Sigmoid colon (tissue), 7 donors: ENCODE results near the gene CALML3. TPM values are rescaled to one million over a fixed set of nuclear protein-coding genes. Genes with fewer than 3 reads are reported as not detected.
A peak's percentile ranks its signal among the peaks of the same experiment; 100 is the strongest.

Source experiments
- DNase-seq: peaks from one replicate; pipeline ENCODE4 v3.0.0-alpha.2; 2019
- H3K27ac ChIP-seq, 4 donors: fragments of 200-600 bp; sonication (generic); one replicate each; pipeline ENCODE4 v1.5.1; 2016 to 2019; ENCODE audit warnings: mild to moderate bottlenecking in 1 of 4
- H3K27me3 ChIP-seq, 3 donors: fragments of 200-600 bp; sonication (generic); one replicate each; pipeline ENCODE4 v1.5.1; 2019; ENCODE audit warnings: mild to moderate bottlenecking in 1 of 3
- H3K36me3 ChIP-seq, 4 donors: fragments of 200-600 bp; sonication (generic); one replicate each; pipeline ENCODE4 v1.5.1; 2016 to 2019
- H3K4me1 ChIP-seq, 4 donors: fragments of 200-600 bp; sonication (generic); one replicate each; pipeline ENCODE4 v1.5.1; 2017 to 2019
- H3K4me3 ChIP-seq, 4 donors: fragments of 200-600 bp; sonication (generic); one replicate each; pipeline ENCODE4 v1.5.1; 2017 to 2019; ENCODE audit warnings: mild to moderate bottlenecking in 2 of 4, moderate library complexity in 1 of 4
- H3K9me3 ChIP-seq, 4 donors: fragments of 200-600 bp in 3 of 4; sonication (generic) in 3 of 4; one replicate each; pipeline versions ENCODE4 v1.5.1 to v1.6.1; 2013 to 2019
- CTCF ChIP-seq, 4 experiments: fragments of 450-650 bp in 3 of 4; fragments of 200-600 bp in 1 of 4; IDR thresholded peaks; one replicate each; pipeline ENCODE4 v1.5.1; 2016 to 2019; ENCODE audit warnings: antibody characterized with exemption in 4 of 4, mild to moderate bottlenecking in 3 of 4, moderate library complexity in 2 of 4
- EP300 ChIP-seq, 4 donors: sonication (generic); formaldehyde crosslinking; IDR thresholded peaks; one replicate each; pipeline ENCODE4 v1.6.1; 2017; ENCODE audit warnings: antibody characterized with exemption in 4 of 4
- POLR2A ChIP-seq, 2 donors: fragments of 450-650 bp; IDR thresholded peaks; one replicate each; pipeline ENCODE4 v1.6.1; 2016; ENCODE audit warnings: antibody characterized with exemption in 2 of 2, mild to moderate bottlenecking in 2 of 2, moderate library complexity in 2 of 2
- POLR2AphosphoS5 ChIP-seq, 4 donors: sonication (generic); formaldehyde crosslinking; IDR thresholded peaks; one replicate each; pipeline ENCODE4 v1.6.1; 2017; ENCODE audit warnings: antibody characterized with exemption in 4 of 4
- WGBS, 2 donors: extraction: QIAGEN DNeasy Blood & Tissue Kit; methylation state at CpG; one replicate each; pipeline ENCODE4 v1.1.7; 2013; 5-methylcytosine and 5-hydroxymethylcytosine counted together
- intact Hi-C: fragments of 100-400 bp; cut with DNase I; formaldehyde crosslinking; loops from one replicate; pipeline ENCODE4 v1.15.1; 2023
- polyA plus RNA-seq, 3 donors: library from polyadenylated mRNA; stranded (reverse); fragments of 200-250 nt; gene quantifications; one replicate each; pipeline ENCODE4 v1.2.3, GENCODE V29; 2013
- total RNA-seq, 4 donors: library from RNA; depleted of rRNA; stranded (reverse); fragments of >200 nt; gene quantifications; one replicate each; pipeline ENCODE4 v1.1.0, GENCODE V29; 2016
- donor health status: healthy with polysubstance abuse.
- donor health status: Bipolar disorder and iron deficiency.
- donor health status: healthy.

Gene CALML3
- total and polyA plus RNA-seq, 7 donors, result 0.15 TPM; not detected in 6

- Histone ChIP-seq H3K27ac (peak overlapping the region in 1 of 4 donors; percentile 59), H3K4me3 (no peak overlapping the region), H3K27me3 (no peaks in the 10 kb centered on the region), H3K9me3 (no peaks in the 10 kb centered on the region), H3K36me3 (no peaks in the 10 kb centered on the region), H3K4me1 (peaks cover 0 to 14% (median 0%) of the 10 kb centered on the region in 4 donors)
- TF ChIP-seq CTCF (IDR thresholded peaks at IDR 0.05) (no peak), POLR2A (IDR thresholded peaks at IDR 0.05) (no peak), POLR2AphosphoS5 (IDR thresholded peaks at IDR 0.05) (no peak), EP300 (IDR thresholded peaks at IDR 0.05) (no peak)
- peak; percentile 28 for DNase-seq
- intact Hi-C loops, result no loop called here
- 92 to 95% methylated on average over 6 of the region's 6 CpGs for WGBS, 2 donors
Observed at GRCh38 chr10:5508786-5509185, 16.0 kb upstream of the CALML3 start.

GRCh38 chr10:5509236-5509635, 15.5 kb upstream of the CALML3 start:
- no peaks in the 10 kb centered on the region for H3K9me3 ChIP-seq
- H3K27ac ChIP-seq, result no peak overlapping the region
- no peak overlapping the region for H3K4me3 ChIP-seq
- intact Hi-C loops, result no loop called here
- TF ChIP-seq CTCF (IDR thresholded peaks at IDR 0.05) (no peak), POLR2A (IDR thresholded peaks at IDR 0.05) (no peak), POLR2AphosphoS5 (IDR thresholded peaks at IDR 0.05) (no peak), EP300 (IDR thresholded peaks at IDR 0.05) (no peak)
- peaks cover 0 to 14% (median 0%) of the 10 kb centered on the region in 4 donors for H3K4me1 ChIP-seq
- no peak for DNase-seq
- WGBS, 2 donors, result 94 to 95% methylated on average over 9 of the region's 9 CpGs
- no peaks in the 10 kb centered on the region for H3K27me3 ChIP-seq
- H3K36me3 ChIP-seq, result no peaks in the 10 kb centered on the region

GRCh38 chr10:5509691-5510090, 15.1 kb upstream of the CALML3 start:
- Histone ChIP-seq H3K4me1 (peaks cover 0 to 14% (median 0%) of the 10 kb centered on the region in 4 donors), H3K27me3 (no peaks in the 10 kb centered on the region), H3K4me3 (no peak overlapping the region), H3K27ac (no peak overlapping the region), H3K9me3 (no peaks in the 10 kb centered on the region), H3K36me3 (no peaks in the 10 kb centered on the region)
- TF ChIP-seq EP300 (IDR thresholded peaks at IDR 0.05) (no peak), POLR2AphosphoS5 (IDR thresholded peaks at IDR 0.05) (no peak), CTCF (IDR thresholded peaks at IDR 0.05) (no peak), POLR2A (IDR thresholded peaks at IDR 0.05) (no peak)
- DNase-seq, result peak; percentile 19
- intact Hi-C loops, result no loop called here
- 95 to 98% methylated on average over 11 of the region's 11 CpGs for WGBS, 2 donors

GRCh38 chr10:5510281-5511072, 14.3 kb upstream of the CALML3 start:
- peak; percentile 68 for DNase-seq
- intact Hi-C loops, result no loop called here
- TF ChIP-seq CTCF (IDR thresholded peaks at IDR 0.05) (no peak), POLR2A (IDR thresholded peaks at IDR 0.05) (no peak), EP300 (IDR thresholded peaks at IDR 0.05) (no peak), POLR2AphosphoS5 (IDR thresholded peaks at IDR 0.05) (no peak)
- Histone ChIP-seq H3K4me3 (no peak overlapping the region), H3K4me1 (peaks cover 0 to 14% (median 0%) of the 10 kb centered on the region in 4 donors), H3K27me3 (no peaks in the 10 kb centered on the region), H3K9me3 (no peaks in the 10 kb centered on the region), H3K27ac (no peak overlapping the region), H3K36me3 (no peaks in the 10 kb centered on the region)
- WGBS, 2 donors, result 79 to 81% methylated on average over 16 of the region's 16 CpGs
